HEK293 (cell line): ENCODE results near the gene DVL1.

Experiments used
- CTCF ChIA-PET: fragments of 350-600 bp; formaldehyde crosslinking; extraction: SDS; loops from one replicate; lab custom pipeline; 2021; ENCODE audit warnings: antibody characterized with exemption; lab: Yijun Ruan, JAX
- POLR2A ChIA-PET: fragments of 300-600 bp; formaldehyde crosslinking; extraction: SDS; loops from one replicate; lab custom pipeline; 2020; ENCODE audit warnings: antibody characterized with exemption, inconsistent platforms; lab: Yijun Ruan, JAX
- H3K27ac ChIP-seq: fragments of 200-500 bp; sonication (Bioruptor generic); 2 replicates; pipeline ENCODE4 v1.5.1; 2014; ENCODE audit warnings: low read depth, low read length, control low read depth, inconsistent platforms; ENCODE audit errors: extremely low read depth
- H3K36me3 ChIP-seq, 2 experiments: fragments of 200-500 bp in 1 of 2; sonication (Bioruptor generic) in 1 of 2; 1 replicate in 1 of 2; 2 replicates in 1 of 2; pipeline ENCODE4 v1.5.1; 2014 to 2017; ENCODE audit warnings: inconsistent platforms in 2 of 2, low read length in 2 of 2; ENCODE audit not compliant: control insufficient read depth in 2 of 2, insufficient read depth in 1 of 2
- H3K4me1 ChIP-seq: fragments of 200-500 bp; sonication (Bioruptor generic); 2 replicates; pipeline ENCODE4 v1.5.1; 2014; ENCODE audit warnings: mild to moderate bottlenecking, low read length, inconsistent platforms; ENCODE audit not compliant: control insufficient read depth, insufficient read depth
- H3K4me3 ChIP-seq: 2 replicates; pipeline ENCODE4 v1.5.1; 2011; ENCODE audit warnings: low read depth, mild to moderate bottlenecking, control low read depth, low read length, moderate library complexity
- H3K9me3 ChIP-seq: fragments of 200-500 bp; sonication (Bioruptor generic); 2 replicates; pipeline ENCODE4 v1.5.1; 2014; ENCODE audit warnings: low read depth, low read length, inconsistent platforms; ENCODE audit not compliant: control insufficient read depth, insufficient read depth
- BCL11A ChIP-seq: fragments of 450-650 bp; formaldehyde crosslinking; IDR thresholded peaks from 2 replicates; pipeline ENCODE4 v1.5.1; 2016; ENCODE audit warnings: low read depth, missing biosample characterization, missing genetic modification characterization
- BCL11B ChIP-seq: fragments of 450-650 bp; formaldehyde crosslinking; IDR thresholded peaks from 2 replicates; pipeline ENCODE4 v1.5.1; 2016; ENCODE audit warnings: low read depth, missing biosample characterization, missing genetic modification characterization
- GLIS1 ChIP-seq: fragments of 450-650 bp; formaldehyde crosslinking; IDR thresholded peaks from 2 replicates; pipeline ENCODE4 v1.5.1; 2016; ENCODE audit warnings: missing biosample characterization, missing genetic modification characterization
- HIC1 ChIP-seq: fragments of 450-650 bp; formaldehyde crosslinking; IDR thresholded peaks from 2 replicates; pipeline ENCODE4 v1.5.1; 2016; ENCODE audit warnings: missing biosample characterization, missing genetic modification characterization
- IKZF3 ChIP-seq: fragments of 450-650 bp; IDR thresholded peaks from 2 replicates; pipeline ENCODE4 v1.5.0; 2018; ENCODE audit warnings: missing biosample characterization, mild to moderate bottlenecking, missing genetic modification characterization, moderate library complexity
- KLF1 ChIP-seq: fragments of 450-650 bp; formaldehyde crosslinking; IDR thresholded peaks from 2 replicates; pipeline ENCODE4 v1.5.1; 2016; ENCODE audit warnings: missing biosample characterization, missing genetic modification characterization
- OSR2 ChIP-seq: fragments of 450-650 bp; formaldehyde crosslinking; IDR thresholded peaks from 2 replicates; pipeline ENCODE4 v1.5.1; 2016; ENCODE audit warnings: missing biosample characterization, missing genetic modification characterization
- SP7 ChIP-seq: fragments of 450-650 bp; formaldehyde crosslinking; IDR thresholded peaks from 2 replicates; pipeline ENCODE4 v1.5.1; 2016; ENCODE audit warnings: missing biosample characterization, missing genetic modification characterization
- ZFHX2 ChIP-seq: fragments of 450-650 bp; formaldehyde crosslinking; conservative IDR thresholded peaks from 2 replicates; pipeline ENCODE4 v1.5.1; 2016; ENCODE audit warnings: missing biosample characterization, missing genetic modification characterization
- ZNF10 ChIP-seq: fragments of 450-650 bp; formaldehyde crosslinking; IDR thresholded peaks from 2 replicates; pipeline ENCODE4 v1.5.1; 2017; ENCODE audit warnings: missing biosample characterization, missing genetic modification characterization
- ZNF112 ChIP-seq: fragments of 450-650 bp; formaldehyde crosslinking; IDR thresholded peaks from 2 replicates; pipeline ENCODE4 v1.5.0; 2017; ENCODE audit warnings: missing biosample characterization, missing genetic modification characterization
- ZNF175 ChIP-seq: fragments of 450-650 bp; formaldehyde crosslinking; IDR thresholded peaks from 2 replicates; pipeline ENCODE4 v1.5.1; 2016; ENCODE audit warnings: missing biosample characterization, missing genetic modification characterization
- ZNF626 ChIP-seq: fragments of 450-650 bp; sonication (Bioruptor Pico); formaldehyde crosslinking; IDR thresholded peaks from 2 replicates; pipeline ENCODE4 v1.5.1; 2018; ENCODE audit warnings: missing biosample characterization, missing genetic modification characterization, inconsistent platforms
- ZNF629 ChIP-seq: fragments of 450-650 bp; formaldehyde crosslinking; IDR thresholded peaks from 2 replicates; pipeline ENCODE4 v1.5.1; 2017; ENCODE audit warnings: missing biosample characterization, missing genetic modification characterization
- ZNF658 ChIP-seq: fragments of 450-650 bp; formaldehyde crosslinking; IDR thresholded peaks from 2 replicates; pipeline ENCODE4; 2016; ENCODE audit warnings: missing biosample characterization, missing genetic modification characterization
- ZSCAN23 ChIP-seq: fragments of 450-650 bp; formaldehyde crosslinking; IDR thresholded peaks from 2 replicates; pipeline ENCODE4 v1.5.1; 2016; ENCODE audit warnings: missing biosample characterization, missing genetic modification characterization

DVL1 gene

GRCh38 chr1:1358433-1359271 is 9.4 kb upstream of the DVL1 start, which contains the start of gene MXRA8 (continued):
- TF ChIP-seq ZFHX2 (tag by site-specific recombination) (0 out of 2 replicates have a peak, but pooled peaks have one; percentile 19), ZNF629 (tag by site-specific recombination) (peak; percentile 39; the same call in 1 of the 2 replicates), GLIS1 (tag by site-specific recombination) (peak; percentile 53; the same call in 1 of the 2 replicates), SP7 (tag by site-specific recombination) (0 out of 2 replicates have a peak, but pooled peaks have one; percentile 23), ZNF658 (tag by site-specific recombination) (no peak), KLF1 (peak; percentile 6; the same call in 1 of the 2 replicates), ZNF175 (no peak), ZNF626 (tag by site-specific recombination) (no peak)

- H3K9me3 ChIP-seq, result no peaks in the 10 kb centered on the region
- no peak overlapping the region for H3K27ac ChIP-seq
- H3K36me3 ChIP-seq, result no peaks in the 10 kb centered on the region
- CTCF ChIA-PET, result no interaction called here
- H3K4me1 ChIP-seq, result peaks cover 7% of the 10 kb centered on the region; the same call in 1 of the 2 replicates
- H3K4me3 ChIP-seq, result no peak overlapping the region
- TF ChIP-seq IKZF3 (tag by site-specific recombination) (0 out of 2 replicates have a peak, but pooled peaks have one; percentile 52), ZNF112 (tag by site-specific recombination) (no peak)
- POLR2A ChIA-PET, result no interaction called here
Observed at GRCh38 chr1:1357871-1358432, 8.7 kb upstream of the DVL1 start.

GRCh38 chr1:1356796-1357401 is 7.7 kb upstream of the DVL1 start:
- Histone ChIP-seq H3K27ac (no peak overlapping the region), H3K9me3 (no peaks in the 10 kb centered on the region), H3K36me3 (no peaks in the 10 kb centered on the region), H3K4me1 (peaks cover 7% of the 10 kb centered on the region; the same call in 1 of the 2 replicates), H3K4me3 (no peak overlapping the region)
- no peak for TF ChIP-seq ZSCAN23 (tag by site-specific recombination)
- TF ChIP-seq GLIS1 (tag by site-specific recombination), result peak; percentile 5; the same call in 1 of the 2 replicates
- no peak for TF ChIP-seq ZNF10 (tag by site-specific recombination)
- TF ChIP-seq OSR2 (tag by site-specific recombination), result no peak
- TF ChIP-seq BCL11A (tag by site-specific recombination), result peak; percentile 56; the same call in 1 of the 2 replicates
- peak; percentile 44; the same call in 1 of the 2 replicates for TF ChIP-seq BCL11B (tag by site-specific recombination)
- peak; percentile 73; the same call in 1 of the 2 replicates for TF ChIP-seq HIC1 (tag by site-specific recombination)
- ChIA-PET POLR2A (interaction anchor here (1.1 kb wide), 1 partner anchor 9 kb away, joined by 3 read pairs; no protein-coding TSS in a partner anchor), CTCF (interaction anchor here (0.6 kb wide), 1 partner anchor 585 kb away, joined by 3 read pairs; no protein-coding TSS in a partner anchor)
